HG02840 (cell line): ENCODE results near the gene NDRG2.
A peak's percentile ranks its signal among the peaks of the same experiment; 100 is the strongest.

Source experiments
- ATAC-seq: cut with Tn5 transposase; IDR thresholded peaks from one replicate; pipeline ENCODE4 v1.9.1; 2021; ENCODE audit warnings: mild to moderate bottlenecking, moderate library complexity, moderate number of reproducible peaks; ENCODE audit not compliant: unreplicated experiment, low FRiP score

NDRG2 gene

DNA sequence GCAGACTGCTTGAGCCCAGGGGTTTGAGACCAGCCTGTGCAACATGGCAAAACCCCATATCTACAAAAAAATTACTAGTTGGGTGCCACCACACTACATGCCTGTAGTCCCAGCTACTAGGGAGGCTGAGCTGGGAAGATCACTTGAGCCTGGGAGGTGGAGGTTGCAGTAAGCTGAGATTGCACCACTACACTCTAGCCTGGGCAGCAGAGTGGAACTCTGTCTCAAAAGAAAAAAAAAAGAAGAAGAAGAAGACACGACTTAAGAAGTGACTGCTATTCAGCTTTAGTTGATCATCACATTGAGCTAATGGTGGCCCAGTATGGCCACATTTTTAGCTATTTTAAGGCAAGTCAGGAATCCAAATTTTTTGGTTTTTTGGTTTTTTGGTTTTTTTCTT, 44.0 kb downstream of the NDRG2 start:
- ATAC-seq, result no peak

GRCh38 chr14:20978687-20979086, 46.2 kb downstream of the NDRG2 start:
- ATAC-seq, result no peak

- no peak for ATAC-seq
Observed at GRCh38 chr14:20976291-20976690, 48.6 kb downstream of the NDRG2 start.

- no peak for ATAC-seq
Observed at GRCh38 chr14:20973501-20973900, 51.4 kb downstream of the NDRG2 start.

DNA sequence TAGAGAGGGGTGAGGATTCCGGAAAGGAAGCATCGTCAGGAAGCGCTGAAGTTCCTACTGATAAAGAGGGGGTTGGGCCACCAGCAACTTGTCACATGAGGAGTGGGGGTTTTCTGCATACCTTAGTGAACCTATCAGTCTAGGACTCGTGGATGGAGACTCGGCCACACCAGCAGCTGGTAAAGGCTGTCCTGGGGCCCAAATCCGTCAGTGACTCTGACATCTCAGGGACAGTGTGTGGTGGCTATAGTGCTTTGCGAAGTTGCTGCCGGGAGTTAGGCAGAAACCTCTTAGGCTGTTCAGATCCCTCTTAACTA, 53.2 kb downstream of the NDRG2 start:
- no peak for ATAC-seq

DNA sequence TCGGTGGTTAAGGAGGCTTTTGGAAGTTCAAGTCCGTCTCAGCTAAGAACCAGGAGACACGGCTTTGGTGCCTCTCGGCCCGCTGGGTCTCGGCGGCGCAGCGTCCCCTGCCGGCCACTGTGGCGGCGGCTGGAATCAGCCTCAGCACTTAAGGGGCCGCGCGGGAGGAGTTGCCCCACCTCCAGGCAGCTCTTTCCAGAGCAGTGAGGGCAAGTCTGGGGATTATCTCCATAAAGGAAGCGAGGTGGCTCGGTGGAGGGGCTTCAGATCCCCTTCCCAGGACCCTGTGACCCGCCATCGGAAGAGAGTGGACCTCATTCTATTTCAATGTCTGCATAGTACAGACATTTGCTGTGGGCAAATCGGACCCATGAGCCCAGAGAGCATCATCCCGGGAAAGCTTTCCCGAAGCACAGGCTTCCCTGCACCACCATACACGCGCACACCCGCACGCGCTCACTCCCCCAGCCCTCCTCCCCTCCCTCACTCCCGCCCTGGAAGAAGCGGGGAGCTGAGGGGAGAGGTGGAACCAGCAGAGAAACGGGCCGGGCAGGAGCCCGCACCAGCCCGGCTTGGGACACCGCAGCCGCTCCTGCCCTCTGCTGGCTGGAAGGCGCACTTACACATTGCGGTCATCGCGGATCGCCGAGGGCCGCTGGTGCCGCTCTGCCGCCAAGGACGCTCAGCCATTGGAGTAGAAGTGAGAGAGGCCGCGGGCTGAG, 53.7 kb downstream of the NDRG2 start:
- peak; percentile 85 for ATAC-seq

GRCh38 chr14:20970647-20970982, 54.2 kb downstream of the NDRG2 start:
- no peak for ATAC-seq

GRCh38 chr14:20969336-20969735, 55.5 kb downstream of the NDRG2 start:
- no peak for ATAC-seq
